Smooth muscle cell (in vitro differentiated cells): ENCODE data around the gene KCTD10. TPM values are rescaled to one million over a fixed set of nuclear protein-coding genes. Genes with fewer than 3 reads are reported as not detected.

ENCODE experiments used
- DNase-seq: peaks from one replicate; lab custom pipeline; 2025; ENCODE audit not compliant: unreplicated experiment; lab: John Stamatoyannopoulos, UW
- H2AFZ ChIP-seq: fragments of 200-600 bp; sonication (generic); 2 replicates; pipeline ENCODE4 v1.6.0; 2016; ENCODE audit warnings: antibody characterized with exemption, low read depth, mild to moderate bottlenecking
- H3F3A ChIP-seq: fragments of 200-600 bp; sonication (generic); 2 replicates; pipeline ENCODE4 v1.6.0; 2017; ENCODE audit warnings: antibody characterized with exemption, low read depth
- H3K27ac ChIP-seq: fragments of 200-600 bp; sonication (generic); 2 replicates; pipeline ENCODE4 v1.5.1; 2016; ENCODE audit warnings: low read depth, mild to moderate bottlenecking
- H3K27me3 ChIP-seq: fragments of 200-600 bp; sonication (generic); 2 replicates; pipeline ENCODE4 v1.6.1; 2016; ENCODE audit warnings: low read depth, mild to moderate bottlenecking
- H3K36me3 ChIP-seq: fragments of 200-600 bp; sonication (generic); 2 replicates; pipeline ENCODE4 v1.5.1; 2016; ENCODE audit warnings: low read depth
- H3K4me1 ChIP-seq: fragments of 200-600 bp; sonication (generic); 2 replicates; pipeline ENCODE4 v1.5.1; 2016; ENCODE audit warnings: low read depth
- H3K4me2 ChIP-seq: fragments of 200-600 bp; sonication (generic); 2 replicates; pipeline ENCODE4 v1.6.0; 2016; ENCODE audit warnings: mild to moderate bottlenecking
- H3K4me3 ChIP-seq: fragments of 200-600 bp; sonication (generic); 2 replicates; pipeline ENCODE4 v1.5.1; 2016; ENCODE audit warnings: mild to moderate bottlenecking
- H3K79me2 ChIP-seq: fragments of 200-600 bp; sonication (generic); 2 replicates; pipeline ENCODE4 v1.6.0; 2016; ENCODE audit warnings: low read depth, mild to moderate bottlenecking
- H3K9ac ChIP-seq: fragments of 200-600 bp; sonication (generic); 2 replicates; pipeline ENCODE4 v1.6.0; 2016; ENCODE audit warnings: low read depth
- H3K9me3 ChIP-seq: fragments of 200-600 bp; sonication (generic); replicated peaks from 2 replicates; pipeline ENCODE4 v1.5.1; 2016; ENCODE audit warnings: low read depth
- H4K20me1 ChIP-seq: fragments of 200-600 bp; sonication (generic); 2 replicates; pipeline ENCODE4 v1.6.0; 2016; ENCODE audit warnings: low read depth
- CTCF ChIP-seq: fragments of 200-600 bp; sonication (generic); IDR thresholded peaks from 2 replicates; pipeline ENCODE4 v1.5.1; 2017; ENCODE audit warnings: borderline replicate concordance, mild to moderate bottlenecking, antibody characterized with exemption; ENCODE audit not compliant: insufficient read depth, poor library complexity, severe bottlenecking
- WGBS: methylation state at CpG from one replicate; pipeline ENCODE4 v1.1.7; 2016; ENCODE audit warnings: low lambda C conversion rate; 5-methylcytosine and 5-hydroxymethylcytosine counted together
- polyA plus RNA-seq: library from polyadenylated mRNA; unstranded; fragments of >200 nt; fragmentation: Nextera tagmentation; extraction: Ambion mirVana; gene quantifications from 2 replicates; pipeline ENCODE4 v1.2.1, GENCODE V29; 2016
- total RNA-seq: library from RNA; depleted of rRNA; stranded (reverse); fragments of >200 nt; gene quantifications from 2 replicates; pipeline ENCODE4 v1.2.3, GENCODE V29; 2014

Gene KCTD10
- total and polyA plus RNA-seq, 2 experiments from 2014 or later: 79.6 to 89.7 TPM

- H3K36me3 ChIP-seq: no peaks in the 10 kb centered on the region
- H3K9me3 ChIP-seq: no peaks in the 10 kb centered on the region
- peaks cover 56% of the 10 kb centered on the region for H3K79me2 ChIP-seq
- H2AFZ ChIP-seq: no peak overlapping the region
- no peak for DNase-seq
- no peak overlapping the region for H3K4me3 ChIP-seq
- peaks cover 16% of the 10 kb centered on the region for H4K20me1 ChIP-seq
- peaks cover 18% of the 10 kb centered on the region for H3K4me1 ChIP-seq
- TF ChIP-seq CTCF: no peak
- WGBS: 100% methylated on average over 1 of the region's 1 CpG
- no peaks in the 10 kb centered on the region for H3K27me3 ChIP-seq
- H3K27ac ChIP-seq: no peak overlapping the region
- no peak overlapping the region for H3K4me2 ChIP-seq
- no peak overlapping the region for H3K9ac ChIP-seq
- H3F3A ChIP-seq: no peaks in the 10 kb centered on the region
Observed at GRCh38 chr12:109479761-109480160, 2.7 kb upstream of the KCTD10 start.

GRCh38 chr12:109477963-109478315 lies 839 bp upstream of the KCTD10 start:
- H3K4me3 ChIP-seq: peak overlapping the region; percentile 64
- TF ChIP-seq CTCF: no peak
- H3K27me3 ChIP-seq: no peaks in the 10 kb centered on the region

GRCh38 chr12:109476807-109477184 lies 304 bp downstream of the KCTD10 start:
- no peak for TF ChIP-seq CTCF
- no peaks in the 10 kb centered on the region for H3K27me3 ChIP-seq

More at GRCh38 chr12:109477963-109478315, 839 bp upstream of the KCTD10 start:
- no peaks in the 10 kb centered on the region for H3K36me3 ChIP-seq
- H3K27ac ChIP-seq: peak overlapping the region; percentile 90
- H4K20me1 ChIP-seq: peaks cover 33% of the 10 kb centered on the region
- H3K4me2 ChIP-seq: peak overlapping the region; percentile 99
- H3K4me1 ChIP-seq: peaks cover 18% of the 10 kb centered on the region
- no peak for DNase-seq
- no peaks in the 10 kb centered on the region for H3K9me3 ChIP-seq
- peak overlapping the region; percentile 80 for H2AFZ ChIP-seq
- peaks cover 75% of the 10 kb centered on the region for H3K79me2 ChIP-seq
- 18% methylated on average over 9 of the region's 9 CpGs for WGBS
- no peaks in the 10 kb centered on the region for H3F3A ChIP-seq
- H3K9ac ChIP-seq: peak overlapping the region; percentile 95

More at GRCh38 chr12:109476807-109477184, 304 bp downstream of the KCTD10 start:
- Histone ChIP-seq H3K4me2 (peak overlapping the region; percentile 99), H3K79me2 (peaks cover 86% of the 10 kb centered on the region), H3K9me3 (no peaks in the 10 kb centered on the region), H3K36me3 (no peaks in the 10 kb centered on the region), H2AFZ (peak overlapping the region; percentile 80), H3K9ac (peak overlapping the region; percentile 95), H3K27ac (peak overlapping the region; percentile 90), H3K4me1 (peaks cover 18% of the 10 kb centered on the region), H3K4me3 (peak overlapping the region; percentile 64), H4K20me1 (peaks cover 45% of the 10 kb centered on the region), H3F3A (no peaks in the 10 kb centered on the region)
- DNase-seq: no peak
- WGBS: 0% methylated on average over 9 of the region's 11 CpGs
